Sigmoid colon (tissue), 7 donors: ENCODE results near the gene PTRH1. TPM values are rescaled to one million over a fixed set of nuclear protein-coding genes. Genes with fewer than 3 reads are reported as not detected.

ENCODE experiments used
- DNase-seq: peaks from one replicate; pipeline ENCODE4 v3.0.0-alpha.2; 2019
- H3K27ac ChIP-seq, 4 donors: fragments of 200-600 bp; sonication (generic); one replicate each; pipeline ENCODE4 v1.5.1; 2016 to 2019; ENCODE audit warnings: mild to moderate bottlenecking in 1 of 4
- H3K27me3 ChIP-seq, 3 donors: fragments of 200-600 bp; sonication (generic); one replicate each; pipeline ENCODE4 v1.5.1; 2019; ENCODE audit warnings: mild to moderate bottlenecking in 1 of 3
- H3K36me3 ChIP-seq, 4 donors: fragments of 200-600 bp; sonication (generic); one replicate each; pipeline ENCODE4 v1.5.1; 2016 to 2019
- H3K4me1 ChIP-seq, 4 donors: fragments of 200-600 bp; sonication (generic); one replicate each; pipeline ENCODE4 v1.5.1; 2017 to 2019
- H3K4me3 ChIP-seq, 4 donors: fragments of 200-600 bp; sonication (generic); one replicate each; pipeline ENCODE4 v1.5.1; 2017 to 2019; ENCODE audit warnings: mild to moderate bottlenecking in 2 of 4, moderate library complexity in 1 of 4
- H3K9me3 ChIP-seq, 4 donors: fragments of 200-600 bp in 3 of 4; sonication (generic) in 3 of 4; one replicate each; pipeline versions ENCODE4 v1.5.1 to v1.6.1; 2013 to 2019
- CTCF ChIP-seq, 4 experiments: fragments of 450-650 bp in 3 of 4; fragments of 200-600 bp in 1 of 4; IDR thresholded peaks; one replicate each; pipeline ENCODE4 v1.5.1; 2016 to 2019; ENCODE audit warnings: antibody characterized with exemption in 4 of 4, mild to moderate bottlenecking in 3 of 4, moderate library complexity in 2 of 4
- EP300 ChIP-seq, 4 donors: sonication (generic); formaldehyde crosslinking; IDR thresholded peaks; one replicate each; pipeline ENCODE4 v1.6.1; 2017; ENCODE audit warnings: antibody characterized with exemption in 4 of 4
- POLR2A ChIP-seq, 2 donors: fragments of 450-650 bp; IDR thresholded peaks; one replicate each; pipeline ENCODE4 v1.6.1; 2016; ENCODE audit warnings: antibody characterized with exemption in 2 of 2, mild to moderate bottlenecking in 2 of 2, moderate library complexity in 2 of 2
- POLR2AphosphoS5 ChIP-seq, 4 donors: sonication (generic); formaldehyde crosslinking; IDR thresholded peaks; one replicate each; pipeline ENCODE4 v1.6.1; 2017; ENCODE audit warnings: antibody characterized with exemption in 4 of 4
- WGBS, 2 donors: extraction: QIAGEN DNeasy Blood & Tissue Kit; methylation state at CpG; one replicate each; pipeline ENCODE4 v1.1.7; 2013; 5-methylcytosine and 5-hydroxymethylcytosine counted together
- intact Hi-C: fragments of 100-400 bp; cut with DNase I; formaldehyde crosslinking; loops from one replicate; pipeline ENCODE4 v1.15.1; 2023
- polyA plus RNA-seq, 3 donors: library from polyadenylated mRNA; stranded (reverse); fragments of 200-250 nt; gene quantifications; one replicate each; pipeline ENCODE4 v1.2.3, GENCODE V29; 2013
- total RNA-seq, 4 donors: library from RNA; depleted of rRNA; stranded (reverse); fragments of >200 nt; gene quantifications; one replicate each; pipeline ENCODE4 v1.1.0, GENCODE V29; 2016
- donor health status: healthy with polysubstance abuse.
- donor health status: Bipolar disorder and iron deficiency.
- donor health status: healthy.

The PTRH1 gene
- total and polyA plus RNA-seq, 7 donors = 8.9 to 25.8 (median 16.3) TPM

- peak overlapping the region; percentile 81 to 84 (median 82) for H3K27ac ChIP-seq
- no peaks in the 10 kb centered on the region for H3K27me3 ChIP-seq
- H3K4me1 ChIP-seq = peaks cover 0 to 17% (median 7%) of the 10 kb centered on the region in 4 donors
- TF ChIP-seq POLR2A (IDR thresholded peaks at IDR 0.05) (no peak), EP300 (IDR thresholded peaks at IDR 0.05) (no peak), CTCF (IDR thresholded peaks at IDR 0.05) (no peak), POLR2AphosphoS5 (IDR thresholded peaks at IDR 0.05) (no peak)
- whole genome bisulfite sequencing, 2 donors = 97 to 98% methylated on average over 2 of the region's 2 CpGs
- H3K36me3 ChIP-seq = no peaks in the 10 kb centered on the region
- no peak overlapping the region for H3K4me3 ChIP-seq
- intact Hi-C loops = no loop called here
- no peak for DNase-seq
- no peaks in the 10 kb centered on the region for H3K9me3 ChIP-seq
Measured at GRCh38 chr9:127700140-127700539, 15.3 kb downstream of the PTRH1 start.

DNA sequence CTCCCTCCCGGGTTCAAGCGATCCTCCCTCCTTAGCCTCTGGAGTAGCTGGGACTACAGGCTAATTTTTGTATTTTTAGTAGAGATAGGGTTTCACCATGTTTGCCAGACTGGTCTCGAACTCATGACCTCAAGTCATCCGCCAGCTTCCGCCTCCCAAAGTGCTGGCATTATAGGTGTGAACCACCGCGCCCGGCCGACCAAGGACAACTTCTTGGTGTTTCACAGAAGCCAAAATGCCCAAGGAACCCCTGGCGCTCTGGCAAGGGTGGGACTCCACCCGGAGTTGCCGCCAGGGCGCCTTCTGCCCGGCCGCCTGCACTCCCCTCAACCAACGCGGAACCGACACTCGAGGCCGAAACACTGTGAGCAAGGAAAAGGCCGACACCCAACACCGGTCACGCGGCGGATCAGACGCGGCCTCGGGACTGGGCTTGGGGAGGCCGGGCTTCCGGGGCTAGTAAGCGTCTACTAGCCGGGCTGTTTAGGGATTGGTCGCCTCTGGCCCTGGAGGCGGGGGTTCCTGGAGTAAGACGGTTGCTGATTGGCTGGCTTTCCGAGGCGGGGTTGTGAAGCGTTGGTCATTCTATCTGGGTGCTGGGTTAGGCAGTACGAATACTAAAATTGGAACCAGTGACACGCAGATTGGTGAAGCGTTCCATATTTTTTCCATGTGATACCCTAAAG is 16.3 kb downstream of the PTRH1 start:
- DNase-seq = peak; percentile 99
- intact Hi-C loops = no loop called here
- peaks cover 0 to 17% (median 7%) of the 10 kb centered on the region in 4 donors for H3K4me1 ChIP-seq
- TF ChIP-seq EP300 (IDR thresholded peaks at IDR 0.05) = peak in 1 of 4 donors; percentile 22
- TF ChIP-seq POLR2AphosphoS5 (IDR thresholded peaks at IDR 0.05) = peak; percentile 72 to 86 (median 76)
- TF ChIP-seq POLR2A (IDR thresholded peaks at IDR 0.05) = peak in 1 of 2 donors; percentile 26
- TF ChIP-seq CTCF (IDR thresholded peaks at IDR 0.05) = peak in 1 of 4 experiments; percentile 28
- H3K27ac ChIP-seq = peak overlapping the region; percentile 81 to 84 (median 82)
- H3K4me3 ChIP-seq = peak overlapping the region in 3 of 4 donors; percentile 29 to 36 (median 31)
- no peaks in the 10 kb centered on the region for H3K9me3 ChIP-seq
- 15 to 19% methylated on average over 41 of the region's 41 CpGs for WGBS, 2 donors
- H3K27me3 ChIP-seq = no peaks in the 10 kb centered on the region
- no peaks in the 10 kb centered on the region for H3K36me3 ChIP-seq

- WGBS, 2 donors = 86 to 91% methylated on average over 5 of the region's 5 CpGs
- no peak for TF ChIP-seq EP300 (IDR thresholded peaks at IDR 0.05)
- TF ChIP-seq POLR2AphosphoS5 (IDR thresholded peaks at IDR 0.05) = no peak
- TF ChIP-seq POLR2A (IDR thresholded peaks at IDR 0.05) = no peak
- TF ChIP-seq CTCF (IDR thresholded peaks at IDR 0.05) = no peak
- H3K27ac ChIP-seq = peak overlapping the region; percentile 81 to 84 (median 82)
- H3K9me3 ChIP-seq = no peaks in the 10 kb centered on the region
- H3K4me3 ChIP-seq = no peak overlapping the region
- no peaks in the 10 kb centered on the region for H3K27me3 ChIP-seq
- H3K4me1 ChIP-seq = peaks cover 0 to 17% (median 7%) of the 10 kb centered on the region in 4 donors
- peaks cover 0 to 4% (median 0%) of the 10 kb centered on the region in 4 donors for H3K36me3 ChIP-seq
- intact Hi-C loops = no loop called here
- DNase-seq = no peak
Measured at GRCh38 chr9:127698386-127698785, 17.1 kb downstream of the PTRH1 start.

GRCh38 chr9:127697575-127697974 is 17.9 kb downstream of the PTRH1 start:
- Histone ChIP-seq H3K27me3 (no peaks in the 10 kb centered on the region), H3K4me1 (peaks cover 0 to 17% (median 7%) of the 10 kb centered on the region in 4 donors), H3K36me3 (peaks cover 0 to 11% (median 0%) of the 10 kb centered on the region in 4 donors), H3K27ac (peak overlapping the region in 1 of 4 donors; percentile 15), H3K9me3 (no peaks in the 10 kb centered on the region), H3K4me3 (no peak overlapping the region)
- DNase-seq = no peak
- intact Hi-C loops = no loop called here
- TF ChIP-seq CTCF (IDR thresholded peaks at IDR 0.05) (no peak), POLR2AphosphoS5 (IDR thresholded peaks at IDR 0.05) (no peak), EP300 (IDR thresholded peaks at IDR 0.05) (no peak), POLR2A (IDR thresholded peaks at IDR 0.05) (no peak)
- 85 to 90% methylated on average over 5 of the region's 5 CpGs for WGBS, 2 donors
